Hepatic stellate cell (primary cell): ENCODE data around the gene C10orf90.
A peak's percentile ranks its signal among the peaks of the same experiment; 100 is the strongest.

Experiments used
- DNase-seq: peaks from one replicate; pipeline ENCODE4 v3.0.0; 2011; ENCODE audit warnings: low spot score

The C10orf90 gene

GRCh38 chr10:126459878-126460481 is 210.5 kb downstream of the C10orf90 start:
- DNase-seq: peak; percentile 47

GRCh38 chr10:126459032-126459831 is 211.3 kb downstream of the C10orf90 start:
- no peak for DNase-seq

- no peak for DNase-seq
These were observed 212.0 kb downstream of the C10orf90 start for GRCh38 chr10:126458466-126458865.

- DNase-seq: no peak
These were observed 213.9 kb downstream of the C10orf90 start for GRCh38 chr10:126456632-126457031.

- DNase-seq: no peak
These were observed 214.6 kb downstream of the C10orf90 start for GRCh38 chr10:126455766-126456405.

- DNase-seq: no peak
These were observed 215.3 kb downstream of the C10orf90 start for GRCh38 chr10:126455036-126455765.

GRCh38 chr10:126454045-126454751 is 216.3 kb downstream of the C10orf90 start:
- no peak for DNase-seq

- DNase-seq: no peak
These were observed 218.2 kb downstream of the C10orf90 start for GRCh38 chr10:126452245-126452644.

- DNase-seq: no peak
These were observed 222.4 kb downstream of the C10orf90 start for GRCh38 chr10:126448091-126448490.

GRCh38 chr10:126439942-126440341 is 230.6 kb downstream of the C10orf90 start:
- DNase-seq: no peak

- DNase-seq: no peak
These were observed 232.1 kb downstream of the C10orf90 start for GRCh38 chr10:126438407-126438783.

GRCh38 chr10:126437635-126438406 is 232.7 kb downstream of the C10orf90 start:
- no peak for DNase-seq

GRCh38 chr10:126434235-126434634 is 236.3 kb downstream of the C10orf90 start:
- DNase-seq: no peak

- DNase-seq: no peak
These were observed 237.1 kb downstream of the C10orf90 start for GRCh38 chr10:126433351-126433750.

- DNase-seq: no peak
These were observed 238.0 kb downstream of the C10orf90 start for GRCh38 chr10:126432507-126432906.

- DNase-seq: no peak
These were observed 238.7 kb downstream of the C10orf90 start for GRCh38 chr10:126431816-126432215.

GRCh38 chr10:126430512-126430911 is 240.0 kb downstream of the C10orf90 start:
- DNase-seq: no peak

- no peak for DNase-seq
These were observed 241.2 kb downstream of the C10orf90 start for GRCh38 chr10:126429275-126429674.

- no peak for DNase-seq
These were observed 244.9 kb downstream of the C10orf90 start for GRCh38 chr10:126425489-126426065.

GRCh38 chr10:126425032-126425431 is 245.5 kb downstream of the C10orf90 start:
- no peak for DNase-seq
